ENCODE data around the gene HIVEP3.

Gene HIVEP3

GRCh38 chr1:41620365-41621169 lies 298.2 kb downstream of the HIVEP3 start:
- no peak for FAIRE-seq
- DNase-seq (ENCODE audit: insufficient read length, low spot score) = no peak
- no peak for TF ChIP-seq POU2F2 (IDR thresholded peaks at IDR 0.05; ENCODE audit: low read depth, low read length)
- no peak for TF ChIP-seq TAF1 (IDR thresholded peaks at IDR 0.05; ENCODE audit: low read depth, low read length)
- TF ChIP-seq SPI1 (IDR thresholded peaks at IDR 0.05; ENCODE audit: low read depth, low read length) = no peak

- TF ChIP-seq PAX5 (IDR thresholded peaks at IDR 0.05; ENCODE audit: insufficient read depth, low read length, severe bottlenecking) (no peak), POLR2AphosphoS5 (IDR thresholded peaks at IDR 0.05; ENCODE audit: low read depth, low read length) (no peak), SPI1 (IDR thresholded peaks at IDR 0.05; ENCODE audit: low read depth, low read length) (no peak), POU2F2 (IDR thresholded peaks at IDR 0.05; ENCODE audit: low read depth, low read length) (no peak), POLR2A (IDR thresholded peaks at IDR 0.05; ENCODE audit: low read depth, low read length) (no peak), TAF1 (IDR thresholded peaks at IDR 0.05; ENCODE audit: low read depth, low read length) (no peak)
- no peak for DNase-seq (ENCODE audit: insufficient read length, low spot score)
- no peak for FAIRE-seq
Observed at GRCh38 chr1:41619511-41620364, 299.0 kb downstream of the HIVEP3 start.

GRCh38 chr1:41618871-41619270 lies 299.9 kb downstream of the HIVEP3 start:
- DNase-seq (ENCODE audit: insufficient read length, low spot score) (no peak), FAIRE-seq (no peak)
- no peak for TF ChIP-seq POLR2AphosphoS5 (IDR thresholded peaks at IDR 0.05; ENCODE audit: low read depth, low read length)
- TF ChIP-seq POLR2A (IDR thresholded peaks at IDR 0.05; ENCODE audit: low read depth, low read length) = no peak
- TF ChIP-seq PAX5 (IDR thresholded peaks at IDR 0.05; ENCODE audit: insufficient read depth, low read length, severe bottlenecking) = no peak
- TF ChIP-seq POU2F2 (IDR thresholded peaks at IDR 0.05; ENCODE audit: low read depth, low read length) = no peak
- TF ChIP-seq TAF1 (IDR thresholded peaks at IDR 0.05; ENCODE audit: low read depth, low read length) = no peak
- no peak for TF ChIP-seq SPI1 (IDR thresholded peaks at IDR 0.05; ENCODE audit: low read depth, low read length)

- FAIRE-seq (no peak), DNase-seq (ENCODE audit: insufficient read length, low spot score) (no peak)
- TF ChIP-seq PAX5 (IDR thresholded peaks at IDR 0.05; ENCODE audit: insufficient read depth, low read length, severe bottlenecking) (no peak), POLR2AphosphoS5 (IDR thresholded peaks at IDR 0.05; ENCODE audit: low read depth, low read length) (no peak)
Observed at GRCh38 chr1:41618066-41618825, 300.5 kb downstream of the HIVEP3 start.

GRCh38 chr1:41617336-41617735 lies 301.4 kb downstream of the HIVEP3 start:
- FAIRE-seq = no peak
- TF ChIP-seq PAX5 (IDR thresholded peaks at IDR 0.05; ENCODE audit: insufficient read depth, low read length, severe bottlenecking) = no peak
- no peak for TF ChIP-seq TAF1 (IDR thresholded peaks at IDR 0.05; ENCODE audit: low read depth, low read length)
- no peak for TF ChIP-seq POLR2A (IDR thresholded peaks at IDR 0.05; ENCODE audit: low read depth, low read length)
- no peak for TF ChIP-seq POLR2AphosphoS5 (IDR thresholded peaks at IDR 0.05; ENCODE audit: low read depth, low read length)
- no peak for TF ChIP-seq SPI1 (IDR thresholded peaks at IDR 0.05; ENCODE audit: low read depth, low read length)
- no peak for TF ChIP-seq POU2F2 (IDR thresholded peaks at IDR 0.05; ENCODE audit: low read depth, low read length)
- no peak for DNase-seq (ENCODE audit: insufficient read length, low spot score)

- no peak for TF ChIP-seq POLR2A (IDR thresholded peaks at IDR 0.05; ENCODE audit: low read depth, low read length)
- no peak for TF ChIP-seq POU2F2 (IDR thresholded peaks at IDR 0.05; ENCODE audit: low read depth, low read length)
- TF ChIP-seq PAX5 (IDR thresholded peaks at IDR 0.05; ENCODE audit: insufficient read depth, low read length, severe bottlenecking) = no peak
- TF ChIP-seq POLR2AphosphoS5 (IDR thresholded peaks at IDR 0.05; ENCODE audit: low read depth, low read length) = no peak
- TF ChIP-seq TAF1 (IDR thresholded peaks at IDR 0.05; ENCODE audit: low read depth, low read length) = no peak
- TF ChIP-seq SPI1 (IDR thresholded peaks at IDR 0.05; ENCODE audit: low read depth, low read length) = no peak
- FAIRE-seq (no peak), DNase-seq (ENCODE audit: insufficient read length, low spot score) (no peak)
Observed at GRCh38 chr1:41616563-41616962, 302.2 kb downstream of the HIVEP3 start.

GRCh38 chr1:41615981-41616380 lies 302.7 kb downstream of the HIVEP3 start:
- TF ChIP-seq POU2F2 (IDR thresholded peaks at IDR 0.05; ENCODE audit: low read depth, low read length) = no peak
- no peak for TF ChIP-seq POLR2AphosphoS5 (IDR thresholded peaks at IDR 0.05; ENCODE audit: low read depth, low read length)
- no peak for TF ChIP-seq POLR2A (IDR thresholded peaks at IDR 0.05; ENCODE audit: low read depth, low read length)
- TF ChIP-seq SPI1 (IDR thresholded peaks at IDR 0.05; ENCODE audit: low read depth, low read length) = no peak
- TF ChIP-seq TAF1 (IDR thresholded peaks at IDR 0.05; ENCODE audit: low read depth, low read length) = no peak
- TF ChIP-seq PAX5 (IDR thresholded peaks at IDR 0.05; ENCODE audit: insufficient read depth, low read length, severe bottlenecking) = no peak
- DNase-seq (ENCODE audit: insufficient read length, low spot score) = no peak
- peak; percentile 60 for FAIRE-seq

- FAIRE-seq (no peak), DNase-seq (ENCODE audit: insufficient read length, low spot score) (no peak)
- TF ChIP-seq POU2F2 (IDR thresholded peaks at IDR 0.05; ENCODE audit: low read depth, low read length) = no peak
Observed at GRCh38 chr1:41615316-41615715, 303.4 kb downstream of the HIVEP3 start.

- DNase-seq (ENCODE audit: insufficient read length, low spot score) = no peak
- FAIRE-seq = no peak
Observed at GRCh38 chr1:41614818-41615217, 303.9 kb downstream of the HIVEP3 start.

More at GRCh38 chr1:41614818-41615217, 303.9 kb downstream of the HIVEP3 start:
- TF ChIP-seq POLR2AphosphoS5 (IDR thresholded peaks at IDR 0.05; ENCODE audit: low read depth, low read length) = no peak
- no peak for TF ChIP-seq POLR2A (IDR thresholded peaks at IDR 0.05; ENCODE audit: low read depth, low read length)
- TF ChIP-seq POU2F2 (IDR thresholded peaks at IDR 0.05; ENCODE audit: low read depth, low read length) = no peak
- no peak for TF ChIP-seq SPI1 (IDR thresholded peaks at IDR 0.05; ENCODE audit: low read depth, low read length)
- no peak for TF ChIP-seq PAX5 (IDR thresholded peaks at IDR 0.05; ENCODE audit: insufficient read depth, low read length, severe bottlenecking)
- no peak for TF ChIP-seq TAF1 (IDR thresholded peaks at IDR 0.05; ENCODE audit: low read depth, low read length)

All from GM12891 (cell line).